Thyroid gland (tissue), 4 donors: ENCODE measurements around the gene EPYC.

Experiments used
- CTCF ChIP-seq, 6 experiments: fragments of 200-600 bp in 3 of 6; fragments of 450-650 bp in 3 of 6; sonication (generic) in 3 of 6; IDR thresholded peaks; one replicate each; pipeline ENCODE4 v1.5.1; 2016 to 2019; ENCODE audit warnings: antibody characterized with exemption in 6 of 6, mild to moderate bottlenecking in 2 of 6, inconsistent platforms in 1 of 6, moderate library complexity in 1 of 6
- POLR2A ChIP-seq, 2 donors: fragments of 450-650 bp; IDR thresholded peaks; one replicate each; pipeline ENCODE4 v1.6.1; 2017; ENCODE audit warnings: antibody characterized with exemption in 2 of 2, mild to moderate bottlenecking in 2 of 2, moderate library complexity in 1 of 2

GRCh38 chr12:91043408-91043807, 38.6 kb upstream of the EPYC start:
- TF ChIP-seq CTCF (IDR thresholded peaks at IDR 0.05) = no peak
- no peak for TF ChIP-seq POLR2A (IDR thresholded peaks at IDR 0.05)
